Measurements from ENCODE around the gene SLC35E1.

DNA sequence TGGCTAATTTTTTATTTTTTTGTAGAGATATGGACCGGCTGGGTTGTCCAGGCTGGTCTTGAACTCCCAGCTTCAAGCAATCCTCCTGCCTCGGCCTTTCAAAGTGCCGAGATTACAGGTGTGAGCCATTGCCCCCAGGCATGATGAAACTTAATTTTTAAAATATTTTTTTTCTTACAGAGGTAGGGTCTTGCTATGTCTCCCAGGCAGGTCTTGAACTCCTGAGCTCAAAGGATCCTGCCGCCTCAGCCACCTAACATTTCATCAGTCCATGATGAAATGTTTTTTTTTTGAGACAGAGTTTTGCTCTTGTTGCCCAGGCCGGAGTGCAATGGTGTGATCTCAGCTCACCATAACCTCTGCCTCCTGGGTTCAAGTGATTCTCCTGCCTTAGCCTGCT, 63.7 kb downstream of the SLC35E1 start:
- TF ChIP-seq, protein P1, sequence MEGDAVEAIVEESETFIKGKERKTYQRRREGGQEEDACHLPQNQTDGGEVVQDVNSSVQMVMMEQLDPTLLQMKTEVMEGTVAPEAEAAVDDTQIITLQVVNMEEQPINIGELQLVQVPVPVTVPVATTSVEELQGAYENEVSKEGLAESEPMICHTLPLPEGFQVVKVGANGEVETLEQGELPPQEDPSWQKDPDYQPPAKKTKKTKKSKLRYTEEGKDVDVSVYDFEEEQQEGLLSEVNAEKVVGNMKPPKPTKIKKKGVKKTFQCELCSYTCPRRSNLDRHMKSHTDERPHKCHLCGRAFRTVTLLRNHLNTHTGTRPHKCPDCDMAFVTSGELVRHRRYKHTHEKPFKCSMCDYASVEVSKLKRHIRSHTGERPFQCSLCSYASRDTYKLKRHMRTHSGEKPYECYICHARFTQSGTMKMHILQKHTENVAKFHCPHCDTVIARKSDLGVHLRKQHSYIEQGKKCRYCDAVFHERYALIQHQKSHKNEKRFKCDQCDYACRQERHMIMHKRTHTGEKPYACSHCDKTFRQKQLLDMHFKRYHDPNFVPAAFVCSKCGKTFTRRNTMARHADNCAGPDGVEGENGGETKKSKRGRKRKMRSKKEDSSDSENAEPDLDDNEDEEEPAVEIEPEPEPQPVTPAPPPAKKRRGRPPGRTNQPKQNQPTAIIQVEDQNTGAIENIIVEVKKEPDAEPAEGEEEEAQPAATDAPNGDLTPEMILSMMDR (IDR thresholded peaks at IDR 0.05; ENCODE audit: low read length): no peak
- TF ChIP-seq EZH2 (optimal IDR thresholded peaks at IDR 0.05; ENCODE audit: low read depth, low read length): no peak
- TF ChIP-seq EZH2phosphoT487 (IDR thresholded peaks at IDR 0.05; ENCODE audit: low read length): no peak

All from MM.1S (cell line).